ENCODE data around the gene MRPS18C.
"Not testable (repeated sequence)": the region's sequence is repeated elsewhere in the genome, so short reads cannot be mapped to it uniquely, and the experiment has no call there.

GRCh38 chr4:83496085-83496917 is 40.4 kb downstream of the MRPS18C start:
- TF ChIP-seq EP300, POLR2AphosphoS5, CTCF (IDR thresholded peaks at IDR 0.05): not testable (repeated sequence)

All from esophagus muscularis mucosa (tissue), 4 donors.